ENCODE data around the gene PRMT9.

Gene PRMT9

DNA sequence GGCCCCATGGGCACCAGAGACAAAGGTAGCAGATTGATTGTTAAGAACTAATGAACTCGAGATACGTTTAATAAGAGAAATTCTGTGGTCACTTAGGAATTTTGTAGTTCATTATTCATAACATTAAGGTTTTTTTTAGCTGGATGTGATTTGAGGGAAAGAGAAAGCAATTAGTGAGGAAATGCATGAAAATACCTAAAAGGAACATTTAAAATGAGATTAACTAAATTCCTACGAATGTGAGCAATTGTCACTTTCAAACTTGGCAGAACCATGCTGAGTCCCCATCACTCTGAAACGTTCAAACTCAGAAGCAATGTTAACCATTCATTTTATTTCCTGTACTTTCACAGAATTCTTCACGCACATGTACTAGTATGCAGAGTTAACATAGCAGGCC is 5.9 kb downstream of the PRMT9 start:
- DNase-seq (ENCODE audit: low read depth, low spot score) = no peak
- H3K9ac ChIP-seq (ENCODE audit: insufficient read length, low read depth) = no peak overlapping the region

DNA sequence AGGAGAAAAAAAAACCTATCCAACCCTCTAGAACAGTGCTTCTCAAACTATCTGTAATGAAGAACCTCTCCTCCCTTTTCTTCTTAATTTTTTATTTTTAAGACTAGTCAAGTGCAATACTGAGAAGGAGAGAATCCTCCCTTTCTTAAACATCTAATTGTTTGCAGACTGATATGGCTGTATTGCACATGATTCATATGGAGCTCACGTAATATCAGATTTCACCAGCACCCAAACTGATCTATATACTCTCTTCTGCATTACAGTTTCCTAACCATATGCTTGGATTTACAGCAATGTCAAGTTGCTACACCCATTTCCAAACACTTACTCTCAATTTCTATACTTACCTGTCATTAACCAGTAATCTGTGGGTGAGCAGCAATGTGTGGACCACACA is 9.5 kb downstream of the PRMT9 start:
- DNase-seq (ENCODE audit: low read depth, low spot score) = no peak

More for the DNA sequence above, 5.9 kb downstream of the PRMT9 start:
- Histone ChIP-seq H3K36me3 (ENCODE audit: insufficient read depth, insufficient read length, low read length) (peaks cover 8% of the 10 kb centered on the region), H3K4me1 (ENCODE audit: insufficient read depth, insufficient read length) (no peaks in the 10 kb centered on the region), H3K9me3 (ENCODE audit: insufficient read depth, low read length) (no peaks in the 10 kb centered on the region), H3K27me3 (ENCODE audit: insufficient read depth, insufficient read length) (no peaks in the 10 kb centered on the region), H3K4me3 (ENCODE audit: insufficient read length, low read depth) (no peak overlapping the region)
- TF ChIP-seq YY1 (IDR thresholded peaks at IDR 0.05; ENCODE audit: insufficient read depth, insufficient read length) = no peak
- no peak for TF ChIP-seq SUZ12 (IDR thresholded peaks at IDR 0.05; ENCODE audit: extremely low read depth, insufficient read depth, insufficient read length)
- no peak for TF ChIP-seq ZNF274 (IDR thresholded peaks at IDR 0.05; ENCODE audit: low read depth, low read length)

DNA sequence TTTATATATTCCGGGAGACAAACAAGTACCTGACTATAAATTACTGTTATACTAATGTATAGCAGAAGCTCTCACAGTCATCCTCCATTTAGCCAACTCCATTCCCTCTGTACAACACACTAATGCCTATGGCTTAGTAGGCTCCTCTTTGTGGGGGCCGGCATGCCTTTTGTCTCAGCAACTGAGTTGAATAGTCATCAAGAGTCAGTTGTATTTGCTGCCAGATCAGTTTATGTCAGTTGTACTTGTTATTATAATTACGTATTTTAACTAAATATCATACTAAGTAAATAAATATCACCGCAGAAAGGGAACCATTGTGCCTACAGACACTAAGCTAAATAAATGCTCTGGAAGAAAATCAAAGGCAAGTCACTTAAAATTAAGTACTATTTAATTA is 9.9 kb downstream of the PRMT9 start:
- no peak overlapping the region for H3K4me3 ChIP-seq (ENCODE audit: insufficient read length, low read depth)
- TF ChIP-seq ZNF274 (IDR thresholded peaks at IDR 0.05; ENCODE audit: low read depth, low read length) (no peak), SUZ12 (IDR thresholded peaks at IDR 0.05; ENCODE audit: extremely low read depth, insufficient read depth, insufficient read length) (no peak), YY1 (IDR thresholded peaks at IDR 0.05; ENCODE audit: insufficient read depth, insufficient read length) (no peak)

More for the DNA sequence above, 9.5 kb downstream of the PRMT9 start:
- TF ChIP-seq YY1 (IDR thresholded peaks at IDR 0.05; ENCODE audit: insufficient read depth, insufficient read length) (no peak), ZNF274 (IDR thresholded peaks at IDR 0.05; ENCODE audit: low read depth, low read length) (no peak), SUZ12 (IDR thresholded peaks at IDR 0.05; ENCODE audit: extremely low read depth, insufficient read depth, insufficient read length) (no peak)
- Histone ChIP-seq H3K27me3 (ENCODE audit: insufficient read depth, insufficient read length) (no peaks in the 10 kb centered on the region), H3K4me1 (ENCODE audit: insufficient read depth, insufficient read length) (no peaks in the 10 kb centered on the region), H3K9me3 (ENCODE audit: insufficient read depth, low read length) (no peaks in the 10 kb centered on the region), H3K36me3 (ENCODE audit: insufficient read depth, insufficient read length, low read length) (peaks cover 16% of the 10 kb centered on the region), H3K4me3 (ENCODE audit: insufficient read length, low read depth) (no peak overlapping the region), H3K9ac (ENCODE audit: insufficient read length, low read depth) (no peak overlapping the region)

DNA sequence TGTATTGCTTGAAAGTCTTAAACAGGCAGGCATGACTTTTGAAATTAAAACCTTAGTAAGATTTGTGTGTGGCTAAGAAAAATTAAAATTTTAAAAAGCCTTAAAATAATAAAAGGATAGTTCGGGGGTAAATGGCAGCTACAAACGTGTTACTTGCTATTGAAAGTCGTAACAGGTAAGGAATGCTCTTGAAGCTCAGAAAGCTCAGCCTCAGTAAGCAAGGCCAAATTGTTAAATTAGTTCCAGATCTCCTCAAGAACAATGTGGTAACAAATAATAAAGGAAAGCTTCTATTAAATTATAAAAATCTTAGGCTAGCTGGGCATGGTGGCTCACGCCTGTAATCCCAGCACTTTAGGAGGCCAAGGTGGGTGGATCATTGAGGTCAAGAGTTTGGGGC is 25.5 kb downstream of the PRMT9 start:
- H3K36me3 ChIP-seq (ENCODE audit: insufficient read depth, insufficient read length, low read length) = peaks cover 26% of the 10 kb centered on the region
- no peak for DNase-seq (ENCODE audit: low read depth, low spot score)
- H3K27me3 ChIP-seq (ENCODE audit: insufficient read depth, insufficient read length) = no peaks in the 10 kb centered on the region
- no peak for TF ChIP-seq SUZ12 (IDR thresholded peaks at IDR 0.05; ENCODE audit: extremely low read depth, insufficient read depth, insufficient read length)
- no peak overlapping the region for H3K4me3 ChIP-seq (ENCODE audit: insufficient read length, low read depth)
- H3K4me1 ChIP-seq (ENCODE audit: insufficient read depth, insufficient read length) = no peaks in the 10 kb centered on the region
- no peaks in the 10 kb centered on the region for H3K9me3 ChIP-seq (ENCODE audit: insufficient read depth, low read length)
- H3K9ac ChIP-seq (ENCODE audit: insufficient read length, low read depth) = no peak overlapping the region

More for the DNA sequence above, 9.9 kb downstream of the PRMT9 start:
- Histone ChIP-seq H3K27me3 (ENCODE audit: insufficient read depth, insufficient read length) (no peaks in the 10 kb centered on the region), H3K9ac (ENCODE audit: insufficient read length, low read depth) (no peak overlapping the region), H3K4me1 (ENCODE audit: insufficient read depth, insufficient read length) (no peaks in the 10 kb centered on the region), H3K9me3 (ENCODE audit: insufficient read depth, low read length) (no peaks in the 10 kb centered on the region), H3K36me3 (ENCODE audit: insufficient read depth, insufficient read length, low read length) (peaks cover 14% of the 10 kb centered on the region)
- no peak for DNase-seq (ENCODE audit: low read depth, low spot score)

DNA sequence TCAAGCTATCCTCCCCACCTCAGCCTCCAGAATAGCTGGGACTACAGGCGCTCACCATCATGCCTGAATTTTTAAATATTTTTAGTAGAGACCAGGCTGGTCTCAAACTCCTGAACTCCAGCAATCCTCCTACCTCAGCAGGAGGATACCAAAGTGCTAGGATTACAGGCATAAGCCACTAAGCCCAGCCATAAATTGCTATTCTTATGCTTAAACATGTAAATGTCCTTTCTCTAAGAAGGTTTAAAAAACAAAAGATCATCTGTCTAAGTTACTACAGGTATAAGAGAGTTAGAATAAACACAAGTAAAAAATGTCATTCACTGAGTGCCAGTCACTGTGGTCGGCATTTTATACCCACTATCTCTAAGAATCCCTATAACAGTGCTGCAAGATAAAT is 28.3 kb downstream of the PRMT9 start:
- H3K27me3 ChIP-seq (ENCODE audit: insufficient read depth, insufficient read length) = no peaks in the 10 kb centered on the region
- H3K36me3 ChIP-seq (ENCODE audit: insufficient read depth, insufficient read length, low read length) = peaks cover 26% of the 10 kb centered on the region
- H3K4me3 ChIP-seq (ENCODE audit: insufficient read length, low read depth) = no peak overlapping the region
- DNase-seq (ENCODE audit: low read depth, low spot score) = peak; percentile 18
- H3K9me3 ChIP-seq (ENCODE audit: insufficient read depth, low read length) = no peaks in the 10 kb centered on the region
- no peaks in the 10 kb centered on the region for H3K4me1 ChIP-seq (ENCODE audit: insufficient read depth, insufficient read length)
- H3K9ac ChIP-seq (ENCODE audit: insufficient read length, low read depth) = no peak overlapping the region
- TF ChIP-seq SUZ12 (IDR thresholded peaks at IDR 0.05; ENCODE audit: extremely low read depth, insufficient read depth, insufficient read length) (no peak), ZNF274 (IDR thresholded peaks at IDR 0.05; ENCODE audit: low read depth, low read length) (no peak), YY1 (IDR thresholded peaks at IDR 0.05; ENCODE audit: insufficient read depth, insufficient read length) (no peak)

DNA sequence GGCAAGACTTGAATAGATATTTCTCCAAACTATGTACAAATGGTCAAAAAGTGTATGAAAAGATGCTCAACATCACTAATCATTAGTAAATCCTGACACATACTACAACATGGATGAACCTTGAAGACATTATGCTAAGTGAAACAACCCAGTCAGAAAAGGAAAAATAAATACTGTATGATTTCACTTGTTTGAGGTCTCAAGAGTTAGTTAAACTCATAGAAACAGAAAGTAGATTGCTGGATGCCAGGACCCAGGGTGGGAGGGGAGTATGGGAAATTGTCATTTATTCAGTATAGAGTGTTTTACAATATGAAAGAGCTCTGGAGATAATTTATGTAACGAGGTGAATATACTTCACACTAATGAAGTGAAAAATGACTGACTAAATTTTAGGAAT is 32.4 kb downstream of the PRMT9 start:
- H3K36me3 ChIP-seq (ENCODE audit: insufficient read depth, insufficient read length, low read length) = peaks cover 16% of the 10 kb centered on the region

DNA sequence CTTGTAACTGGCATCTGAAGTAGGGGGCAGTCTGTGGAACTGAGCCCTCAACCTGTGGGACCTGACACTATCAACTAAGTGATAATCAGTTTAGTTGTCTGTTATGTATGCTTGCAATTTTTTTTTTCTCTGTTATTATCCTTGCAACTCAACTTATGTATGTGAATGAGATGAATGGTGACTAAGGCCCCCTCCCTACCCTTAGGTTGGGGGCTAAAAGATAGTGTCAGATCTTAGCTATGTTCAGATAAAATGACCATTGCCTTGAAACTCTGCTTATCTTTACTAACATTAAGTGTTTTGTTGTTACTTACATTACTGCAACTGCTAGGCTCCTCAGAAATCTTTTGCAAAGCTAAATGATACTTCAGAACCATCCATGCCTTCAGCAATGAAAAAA is 35.3 kb downstream of the PRMT9 start:
- H3K4me1 ChIP-seq (ENCODE audit: insufficient read depth, insufficient read length) = no peaks in the 10 kb centered on the region
- H3K27me3 ChIP-seq (ENCODE audit: insufficient read depth, insufficient read length) = no peaks in the 10 kb centered on the region
- DNase-seq (ENCODE audit: low read depth, low spot score) = no peak
- H3K36me3 ChIP-seq (ENCODE audit: insufficient read depth, insufficient read length, low read length) = peaks cover 3% of the 10 kb centered on the region
- H3K9ac ChIP-seq (ENCODE audit: insufficient read length, low read depth) = no peak overlapping the region
- H3K9me3 ChIP-seq (ENCODE audit: insufficient read depth, low read length) = 0 out of 2 replicates have a peak, but pooled peaks cover 7% of the 10 kb centered on the region
- H3K4me3 ChIP-seq (ENCODE audit: insufficient read length, low read depth) = no peak overlapping the region
- no peak for TF ChIP-seq ZNF274 (IDR thresholded peaks at IDR 0.05; ENCODE audit: low read depth, low read length)

More for the DNA sequence above, 32.4 kb downstream of the PRMT9 start:
- no peak for DNase-seq (ENCODE audit: low read depth, low spot score)
- no peaks in the 10 kb centered on the region for H3K27me3 ChIP-seq (ENCODE audit: insufficient read depth, insufficient read length)
- 0 out of 2 replicates have a peak, but pooled peaks cover 7% of the 10 kb centered on the region for H3K9me3 ChIP-seq (ENCODE audit: insufficient read depth, low read length)
- TF ChIP-seq SUZ12 (IDR thresholded peaks at IDR 0.05; ENCODE audit: extremely low read depth, insufficient read depth, insufficient read length) (no peak), YY1 (IDR thresholded peaks at IDR 0.05; ENCODE audit: insufficient read depth, insufficient read length) (no peak), ZNF274 (IDR thresholded peaks at IDR 0.05; ENCODE audit: low read depth, low read length) (no peak)
- no peak overlapping the region for H3K9ac ChIP-seq (ENCODE audit: insufficient read length, low read depth)
- H3K4me1 ChIP-seq (ENCODE audit: insufficient read depth, insufficient read length) = no peaks in the 10 kb centered on the region
- H3K4me3 ChIP-seq (ENCODE audit: insufficient read length, low read depth) = no peak overlapping the region

DNA sequence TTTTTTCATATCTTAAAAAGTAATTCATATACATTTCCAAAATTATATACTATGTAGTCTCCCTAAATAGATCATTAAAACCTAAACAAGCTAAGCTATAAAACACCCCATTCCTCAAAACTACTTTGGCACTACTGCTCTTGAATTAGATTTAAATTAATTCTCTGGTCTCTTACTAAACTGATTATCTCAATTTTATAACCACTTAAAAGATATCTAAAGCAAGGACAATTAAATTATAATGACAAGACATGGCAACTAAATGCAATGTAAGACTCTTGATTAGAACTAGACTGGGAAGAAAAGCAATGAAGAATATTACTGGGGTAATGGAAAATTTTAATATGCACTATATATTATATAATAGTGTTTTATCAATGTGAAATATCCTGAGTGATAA is 38.9 kb downstream of the PRMT9 start:
- Histone ChIP-seq H3K4me3 (ENCODE audit: insufficient read length, low read depth) (no peak overlapping the region), H3K9ac (ENCODE audit: insufficient read length, low read depth) (no peak overlapping the region), H3K9me3 (ENCODE audit: insufficient read depth, low read length) (0 out of 2 replicates have a peak, but pooled peaks cover 7% of the 10 kb centered on the region), H3K36me3 (ENCODE audit: insufficient read depth, insufficient read length, low read length) (peaks cover 10% of the 10 kb centered on the region), H3K27me3 (ENCODE audit: insufficient read depth, insufficient read length) (no peaks in the 10 kb centered on the region), H3K4me1 (ENCODE audit: insufficient read depth, insufficient read length) (no peaks in the 10 kb centered on the region)
- TF ChIP-seq YY1 (IDR thresholded peaks at IDR 0.05; ENCODE audit: insufficient read depth, insufficient read length) = no peak
- TF ChIP-seq ZNF274 (IDR thresholded peaks at IDR 0.05; ENCODE audit: low read depth, low read length) = no peak
- no peak for TF ChIP-seq SUZ12 (IDR thresholded peaks at IDR 0.05; ENCODE audit: extremely low read depth, insufficient read depth, insufficient read length)
- no peak for DNase-seq (ENCODE audit: low read depth, low spot score)
